GM21360 (cell line): Measurements from ENCODE around the gene SLC1A3.

Source experiments
- ATAC-seq: cut with Tn5 transposase; IDR thresholded peaks from one replicate; pipeline ENCODE4 v1.9.1; 2021; ENCODE audit warnings: mild to moderate bottlenecking, moderate library complexity; ENCODE audit not compliant: unreplicated experiment

SLC1A3 gene

GRCh38 chr5:36654564-36654963 lies 48.2 kb downstream of the SLC1A3 start:
- no peak for ATAC-seq

- no peak for ATAC-seq
Measured at GRCh38 chr5:36655161-36655560, 48.8 kb downstream of the SLC1A3 start.

GRCh38 chr5:36656556-36656955 lies 50.1 kb downstream of the SLC1A3 start:
- no peak for ATAC-seq

GRCh38 chr5:36657563-36657995 lies 51.2 kb downstream of the SLC1A3 start:
- ATAC-seq, result no peak

- no peak for ATAC-seq
Measured at GRCh38 chr5:36658038-36658756, 51.8 kb downstream of the SLC1A3 start.

- no peak for ATAC-seq
Measured at GRCh38 chr5:36659411-36659810, 53.0 kb downstream of the SLC1A3 start.

GRCh38 chr5:36660397-36661049 lies 54.1 kb downstream of the SLC1A3 start:
- ATAC-seq, result no peak

- ATAC-seq, result no peak
Measured at GRCh38 chr5:36661456-36662220, 55.2 kb downstream of the SLC1A3 start.

GRCh38 chr5:36662291-36662851 lies 56.0 kb downstream of the SLC1A3 start:
- ATAC-seq, result no peak

GRCh38 chr5:36664766-36665165 lies 58.4 kb downstream of the SLC1A3 start:
- ATAC-seq, result no peak

GRCh38 chr5:36665628-36666027 lies 59.2 kb downstream of the SLC1A3 start:
- no peak for ATAC-seq

- ATAC-seq, result no peak
Measured at GRCh38 chr5:36666274-36666673, 59.9 kb downstream of the SLC1A3 start.

GRCh38 chr5:36666986-36667385 lies 60.6 kb downstream of the SLC1A3 start:
- no peak for ATAC-seq

- no peak for ATAC-seq
Measured at GRCh38 chr5:36667824-36668223, 61.4 kb downstream of the SLC1A3 start.

- no peak for ATAC-seq
Measured at GRCh38 chr5:36669015-36669651, 62.7 kb downstream of the SLC1A3 start.

- no peak for ATAC-seq
Measured at GRCh38 chr5:36670548-36670947, 64.1 kb downstream of the SLC1A3 start.

GRCh38 chr5:36675282-36675681 lies 68.9 kb downstream of the SLC1A3 start:
- ATAC-seq, result no peak

GRCh38 chr5:36679221-36679989 lies 73.0 kb downstream of the SLC1A3 start:
- no peak for ATAC-seq

- no peak for ATAC-seq
Measured at GRCh38 chr5:36680066-36680465, 73.7 kb downstream of the SLC1A3 start.

- ATAC-seq, result no peak
Measured at GRCh38 chr5:36681711-36682110, 75.3 kb downstream of the SLC1A3 start.
